Cerebellar nuclear complex (tissue), 1 donor: ENCODE measurements around the gene NIPAL3.
"Not testable (repeated sequence)": the region's sequence is repeated elsewhere in the genome, so short reads cannot be mapped to it uniquely, and the experiment has no call there.

Experiments
- DNase-seq, 2 experiments: peaks; one replicate each; lab custom pipeline; 2025; lab: John Stamatoyannopoulos, UW

Gene NIPAL3

GRCh38 chr1:24517898-24518297 is 102.3 kb downstream of the NIPAL3 start:
- DNase-seq: no peak

- DNase-seq: not testable (repeated sequence)
Observed at GRCh38 chr1:24520282-24520681, 104.7 kb downstream of the NIPAL3 start.
